ENCODE results near the gene ERCC2. TPM values are rescaled to one million over a fixed set of nuclear protein-coding genes. Genes with fewer than 3 reads are reported as not detected.

ERCC2 gene
- total and polyA plus RNA-seq, 2 of the 8 experiments (the other 6 are each of a cell fraction or from before 2014, with no cell fraction given): 107 to 117 TPM

DNA sequence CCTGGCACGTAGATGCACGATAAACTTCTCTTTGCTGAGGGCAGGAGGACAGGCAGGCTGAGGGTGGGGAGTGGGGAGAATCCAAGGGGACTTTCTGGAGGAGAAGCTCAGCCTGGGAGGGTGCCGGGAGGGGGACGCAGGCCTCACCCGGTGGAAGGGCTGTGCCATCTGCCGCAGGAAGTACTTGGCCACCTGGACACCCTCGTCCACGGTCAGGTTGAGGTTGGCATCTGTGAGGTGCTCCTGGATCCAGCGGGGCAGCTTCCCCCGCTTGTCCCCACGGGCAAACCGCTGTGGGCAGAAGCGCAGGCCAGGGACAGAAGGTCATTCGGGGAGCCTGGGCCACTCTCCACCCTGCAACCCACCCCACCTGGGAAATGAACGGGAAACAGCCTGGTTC is 18.3 kb downstream of the ERCC2 start (continued):
- TF ChIP-seq TCF12 (IDR thresholded peaks at IDR 0.05; ENCODE audit: low read depth, low read length): no peak
